ENCODE measurements around the gene ZNF774.
A peak's percentile ranks its signal among the peaks of the same experiment; 100 is the strongest.

The ZNF774 gene

DNA sequence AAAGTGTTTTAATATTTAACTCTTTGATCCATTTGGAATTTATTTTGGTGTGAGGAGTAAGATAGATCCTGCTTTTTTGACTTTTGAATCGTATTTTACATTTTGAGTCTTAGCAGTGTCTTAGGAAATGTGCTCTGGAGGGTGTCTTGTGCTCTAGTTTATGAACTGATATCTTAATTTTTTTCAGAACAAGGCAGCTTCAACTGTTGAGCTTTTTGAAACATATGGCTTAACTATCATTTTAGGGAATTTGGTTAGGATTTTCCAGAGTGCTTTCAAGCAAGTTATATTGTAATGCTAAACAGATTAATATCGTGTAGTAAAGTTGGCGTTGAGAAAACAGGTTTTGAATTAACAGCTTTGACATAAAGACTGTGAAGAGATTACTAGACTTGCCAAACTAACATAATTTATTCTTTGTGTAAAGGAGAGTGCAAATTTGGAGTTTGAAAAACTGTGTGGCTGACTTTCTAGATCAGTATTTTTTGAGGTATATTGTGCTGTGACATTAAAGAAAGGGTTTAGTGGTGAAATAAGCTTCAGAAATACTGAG lies 53.0 kb downstream of the ZNF774 start:
- no peaks in the 10 kb centered on the region for H3K9me3 ChIP-seq (ENCODE audit: control insufficient read depth, insufficient read depth, low read depth, low read length)
- no peaks in the 10 kb centered on the region for H3K36me3 ChIP-seq (ENCODE audit: control insufficient read depth in 2 of 2, insufficient read depth in 1 of 2, low read length in 2 of 2)
- TF ChIP-seq ZNF214 (tag by site-specific recombination; IDR thresholded peaks at IDR 0.05; ENCODE audit: borderline replicate concordance) (no peak), ZNF670 (tag by site-specific recombination; IDR thresholded peaks at IDR 0.05; ENCODE audit: low read depth) (no peak), ZNF792 (tag by site-specific recombination; IDR thresholded peaks at IDR 0.05) (no peak), ZNF10 (tag by site-specific recombination; IDR thresholded peaks at IDR 0.05) (peak; percentile 55; the same call in 1 of the 2 replicates)
- TF ChIP-seq, protein P1, sequence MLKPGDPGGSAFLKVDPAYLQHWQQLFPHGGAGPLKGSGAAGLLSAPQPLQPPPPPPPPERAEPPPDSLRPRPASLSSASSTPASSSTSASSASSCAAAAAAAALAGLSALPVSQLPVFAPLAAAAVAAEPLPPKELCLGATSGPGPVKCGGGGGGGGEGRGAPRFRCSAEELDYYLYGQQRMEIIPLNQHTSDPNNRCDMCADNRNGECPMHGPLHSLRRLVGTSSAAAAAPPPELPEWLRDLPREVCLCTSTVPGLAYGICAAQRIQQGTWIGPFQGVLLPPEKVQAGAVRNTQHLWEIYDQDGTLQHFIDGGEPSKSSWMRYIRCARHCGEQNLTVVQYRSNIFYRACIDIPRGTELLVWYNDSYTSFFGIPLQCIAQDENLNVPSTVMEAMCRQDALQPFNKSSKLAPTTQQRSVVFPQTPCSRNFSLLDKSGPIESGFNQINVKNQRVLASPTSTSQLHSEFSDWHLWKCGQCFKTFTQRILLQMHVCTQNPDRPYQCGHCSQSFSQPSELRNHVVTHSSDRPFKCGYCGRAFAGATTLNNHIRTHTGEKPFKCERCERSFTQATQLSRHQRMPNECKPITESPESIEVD (tag by site-specific recombination; IDR thresholded peaks at IDR 0.05) = peak; percentile 71
- no peak overlapping the region for H3K4me3 ChIP-seq (ENCODE audit: low read depth, low read length)
- peaks cover 42% of the 10 kb centered on the region for H3K4me1 ChIP-seq (ENCODE audit: control insufficient read depth, insufficient read depth, low read length)
- H3K27ac ChIP-seq (ENCODE audit: extremely low read depth, low read depth, low read length) = no peak overlapping the region
- POLR2A ChIA-PET = interaction anchor here (0.6 kb wide), 1 partner anchor 1312 kb away, joined by 3 read pairs; no protein-coding TSS in a partner anchor
- CTCF ChIA-PET = interaction anchor here (0.8 to 1.4 kb wide), 2 partner anchors 28 to 77 kb away, joined by 3 to 6 read pairs; no protein-coding TSS in a partner anchor

DNA sequence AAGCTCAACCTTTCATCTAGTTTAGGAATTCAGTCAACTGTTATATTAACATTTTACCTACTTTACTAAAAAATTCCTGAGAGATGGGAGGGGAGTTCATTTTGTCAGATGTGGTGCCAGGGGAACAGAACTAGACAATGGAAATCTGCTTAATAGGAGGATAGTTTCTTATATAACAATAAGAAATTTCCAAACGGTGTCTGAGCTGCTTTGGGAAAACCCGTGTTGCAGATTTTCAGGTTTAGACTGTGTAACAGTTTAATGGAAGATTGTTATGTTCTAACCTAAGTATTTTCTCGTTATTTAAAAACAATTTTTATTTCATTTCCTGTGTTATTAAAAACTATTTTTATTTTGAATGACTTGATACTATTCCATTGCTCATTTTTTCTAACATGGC lies 55.3 kb downstream of the ZNF774 start:
- Histone ChIP-seq H3K27ac (ENCODE audit: extremely low read depth, low read depth, low read length) (no peak overlapping the region), H3K36me3 (ENCODE audit: control insufficient read depth in 2 of 2, insufficient read depth in 1 of 2, low read length in 2 of 2) (no peaks in the 10 kb centered on the region)
- POLR2A ChIA-PET = interaction anchor here (2.2 kb wide), 1 partner anchor 20 kb away, joined by 9 read pairs; the partner anchor contains the start of gene IQGAP1
- TF ChIP-seq, protein P2, sequence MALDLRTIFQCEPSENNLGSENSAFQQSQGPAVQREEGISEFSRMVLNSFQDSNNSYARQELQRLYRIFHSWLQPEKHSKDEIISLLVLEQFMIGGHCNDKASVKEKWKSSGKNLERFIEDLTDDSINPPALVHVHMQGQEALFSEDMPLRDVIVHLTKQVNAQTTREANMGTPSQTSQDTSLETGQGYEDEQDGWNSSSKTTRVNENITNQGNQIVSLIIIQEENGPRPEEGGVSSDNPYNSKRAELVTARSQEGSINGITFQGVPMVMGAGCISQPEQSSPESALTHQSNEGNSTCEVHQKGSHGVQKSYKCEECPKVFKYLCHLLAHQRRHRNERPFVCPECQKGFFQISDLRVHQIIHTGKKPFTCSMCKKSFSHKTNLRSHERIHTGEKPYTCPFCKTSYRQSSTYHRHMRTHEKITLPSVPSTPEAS (tag by site-specific recombination; IDR thresholded peaks at IDR 0.05) = no peak
- no peak for TF ChIP-seq ZNF837 (tag by site-specific recombination; IDR thresholded peaks at IDR 0.05)
- TF ChIP-seq, protein P3, sequence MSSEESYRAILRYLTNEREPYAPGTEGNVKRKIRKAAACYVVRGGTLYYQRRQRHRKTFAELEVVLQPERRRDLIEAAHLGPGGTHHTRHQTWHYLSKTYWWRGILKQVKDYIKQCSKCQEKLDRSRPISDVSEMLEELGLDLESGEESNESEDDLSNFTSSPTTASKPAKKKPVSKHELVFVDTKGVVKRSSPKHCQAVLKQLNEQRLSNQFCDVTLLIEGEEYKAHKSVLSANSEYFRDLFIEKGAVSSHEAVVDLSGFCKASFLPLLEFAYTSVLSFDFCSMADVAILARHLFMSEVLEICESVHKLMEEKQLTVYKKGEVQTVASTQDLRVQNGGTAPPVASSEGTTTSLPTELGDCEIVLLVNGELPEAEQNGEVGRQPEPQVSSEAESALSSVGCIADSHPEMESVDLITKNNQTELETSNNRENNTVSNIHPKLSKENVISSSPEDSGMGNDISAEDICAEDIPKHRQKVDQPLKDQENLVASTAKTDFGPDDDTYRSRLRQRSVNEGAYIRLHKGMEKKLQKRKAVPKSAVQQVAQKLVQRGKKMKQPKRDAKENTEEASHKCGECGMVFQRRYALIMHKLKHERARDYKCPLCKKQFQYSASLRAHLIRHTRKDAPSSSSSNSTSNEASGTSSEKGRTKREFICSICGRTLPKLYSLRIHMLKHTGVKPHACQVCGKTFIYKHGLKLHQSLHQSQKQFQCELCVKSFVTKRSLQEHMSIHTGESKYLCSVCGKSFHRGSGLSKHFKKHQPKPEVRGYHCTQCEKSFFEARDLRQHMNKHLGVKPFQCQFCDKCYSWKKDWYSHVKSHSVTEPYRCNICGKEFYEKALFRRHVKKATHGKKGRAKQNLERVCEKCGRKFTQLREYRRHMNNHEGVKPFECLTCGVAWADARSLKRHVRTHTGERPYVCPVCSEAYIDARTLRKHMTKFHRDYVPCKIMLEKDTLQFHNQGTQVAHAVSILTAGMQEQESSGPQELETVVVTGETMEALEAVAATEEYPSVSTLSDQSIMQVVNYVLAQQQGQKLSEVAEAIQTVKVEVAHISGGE (tag by site-specific recombination; conservative IDR thresholded peaks at IDR 0.05; ENCODE audit: low read depth) = no peak
- TF ChIP-seq, protein P4, sequence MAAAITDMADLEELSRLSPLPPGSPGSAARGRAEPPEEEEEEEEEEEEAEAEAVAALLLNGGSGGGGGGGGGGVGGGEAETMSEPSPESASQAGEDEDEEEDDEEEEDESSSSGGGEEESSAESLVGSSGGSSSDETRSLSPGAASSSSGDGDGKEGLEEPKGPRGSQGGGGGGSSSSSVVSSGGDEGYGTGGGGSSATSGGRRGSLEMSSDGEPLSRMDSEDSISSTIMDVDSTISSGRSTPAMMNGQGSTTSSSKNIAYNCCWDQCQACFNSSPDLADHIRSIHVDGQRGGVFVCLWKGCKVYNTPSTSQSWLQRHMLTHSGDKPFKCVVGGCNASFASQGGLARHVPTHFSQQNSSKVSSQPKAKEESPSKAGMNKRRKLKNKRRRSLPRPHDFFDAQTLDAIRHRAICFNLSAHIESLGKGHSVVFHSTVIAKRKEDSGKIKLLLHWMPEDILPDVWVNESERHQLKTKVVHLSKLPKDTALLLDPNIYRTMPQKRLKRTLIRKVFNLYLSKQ (tag by site-specific recombination; IDR thresholded peaks at IDR 0.05; ENCODE audit: borderline replicate concordance) = no peak
- no peak for TF ChIP-seq ZNF621 (tag by site-specific recombination; IDR thresholded peaks at IDR 0.05)
- TF ChIP-seq, protein P5, sequence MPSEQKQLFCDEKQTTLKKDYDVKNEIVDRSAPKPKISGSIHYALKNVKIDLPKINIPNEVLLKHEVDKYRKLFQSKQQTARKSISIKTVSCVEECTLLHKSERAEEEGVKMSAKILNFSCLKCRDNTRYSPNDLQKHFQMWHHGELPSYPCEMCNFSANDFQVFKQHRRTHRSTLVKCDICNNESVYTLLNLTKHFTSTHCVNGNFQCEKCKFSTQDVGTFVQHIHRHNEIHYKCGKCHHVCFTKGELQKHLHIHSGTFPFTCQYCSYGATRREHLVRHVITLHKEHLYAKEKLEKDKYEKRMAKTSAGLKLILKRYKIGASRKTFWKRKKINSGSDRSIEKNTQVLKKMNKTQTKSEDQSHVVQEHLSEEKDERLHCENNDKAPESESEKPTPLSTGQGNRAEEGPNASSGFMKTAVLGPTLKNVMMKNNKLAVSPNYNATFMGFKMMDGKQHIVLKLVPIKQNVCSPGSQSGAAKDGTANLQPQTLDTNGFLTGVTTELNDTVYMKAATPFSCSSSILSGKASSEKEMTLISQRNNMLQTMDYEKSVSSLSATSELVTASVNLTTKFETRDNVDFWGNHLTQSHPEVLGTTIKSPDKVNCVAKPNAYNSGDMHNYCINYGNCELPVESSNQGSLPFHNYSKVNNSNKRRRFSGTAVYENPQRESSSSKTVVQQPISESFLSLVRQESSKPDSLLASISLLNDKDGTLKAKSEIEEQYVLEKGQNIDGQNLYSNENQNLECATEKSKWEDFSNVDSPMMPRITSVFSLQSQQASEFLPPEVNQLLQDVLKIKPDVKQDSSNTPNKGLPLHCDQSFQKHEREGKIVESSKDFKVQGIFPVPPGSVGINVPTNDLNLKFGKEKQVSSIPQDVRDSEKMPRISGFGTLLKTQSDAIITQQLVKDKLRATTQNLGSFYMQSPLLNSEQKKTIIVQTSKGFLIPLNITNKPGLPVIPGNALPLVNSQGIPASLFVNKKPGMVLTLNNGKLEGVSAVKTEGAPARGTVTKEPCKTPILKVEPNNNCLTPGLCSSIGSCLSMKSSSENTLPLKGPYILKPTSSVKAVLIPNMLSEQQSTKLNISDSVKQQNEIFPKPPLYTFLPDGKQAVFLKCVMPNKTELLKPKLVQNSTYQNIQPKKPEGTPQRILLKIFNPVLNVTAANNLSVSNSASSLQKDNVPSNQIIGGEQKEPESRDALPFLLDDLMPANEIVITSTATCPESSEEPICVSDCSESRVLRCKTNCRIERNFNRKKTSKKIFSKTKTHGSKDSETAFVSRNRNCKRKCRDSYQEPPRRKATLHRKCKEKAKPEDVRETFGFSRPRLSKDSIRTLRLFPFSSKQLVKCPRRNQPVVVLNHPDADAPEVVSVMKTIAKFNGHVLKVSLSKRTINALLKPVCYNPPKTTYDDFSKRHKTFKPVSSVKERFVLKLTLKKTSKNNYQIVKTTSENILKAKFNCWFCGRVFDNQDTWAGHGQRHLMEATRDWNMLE (tag by site-specific recombination; conservative IDR thresholded peaks at IDR 0.05; ENCODE audit: low read depth) = no peak
- TF ChIP-seq TRIM28 (IDR thresholded peaks at IDR 0.05; ENCODE audit: borderline replicate concordance, low read length) = no peak
- TF ChIP-seq, protein P6, sequence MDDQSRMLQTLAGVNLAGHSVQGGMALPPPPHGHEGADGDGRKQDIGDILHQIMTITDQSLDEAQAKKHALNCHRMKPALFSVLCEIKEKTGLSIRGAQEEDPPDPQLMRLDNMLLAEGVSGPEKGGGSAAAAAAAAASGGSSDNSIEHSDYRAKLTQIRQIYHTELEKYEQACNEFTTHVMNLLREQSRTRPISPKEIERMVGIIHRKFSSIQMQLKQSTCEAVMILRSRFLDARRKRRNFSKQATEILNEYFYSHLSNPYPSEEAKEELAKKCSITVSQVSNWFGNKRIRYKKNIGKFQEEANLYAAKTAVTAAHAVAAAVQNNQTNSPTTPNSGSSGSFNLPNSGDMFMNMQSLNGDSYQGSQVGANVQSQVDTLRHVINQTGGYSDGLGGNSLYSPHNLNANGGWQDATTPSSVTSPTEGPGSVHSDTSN (CRISPR knock-in tag; IDR thresholded peaks at IDR 0.05) = no peak
- TF ChIP-seq ZNF248 (tag by site-specific recombination; IDR thresholded peaks at IDR 0.05) = no peak
- TF ChIP-seq, protein P7, sequence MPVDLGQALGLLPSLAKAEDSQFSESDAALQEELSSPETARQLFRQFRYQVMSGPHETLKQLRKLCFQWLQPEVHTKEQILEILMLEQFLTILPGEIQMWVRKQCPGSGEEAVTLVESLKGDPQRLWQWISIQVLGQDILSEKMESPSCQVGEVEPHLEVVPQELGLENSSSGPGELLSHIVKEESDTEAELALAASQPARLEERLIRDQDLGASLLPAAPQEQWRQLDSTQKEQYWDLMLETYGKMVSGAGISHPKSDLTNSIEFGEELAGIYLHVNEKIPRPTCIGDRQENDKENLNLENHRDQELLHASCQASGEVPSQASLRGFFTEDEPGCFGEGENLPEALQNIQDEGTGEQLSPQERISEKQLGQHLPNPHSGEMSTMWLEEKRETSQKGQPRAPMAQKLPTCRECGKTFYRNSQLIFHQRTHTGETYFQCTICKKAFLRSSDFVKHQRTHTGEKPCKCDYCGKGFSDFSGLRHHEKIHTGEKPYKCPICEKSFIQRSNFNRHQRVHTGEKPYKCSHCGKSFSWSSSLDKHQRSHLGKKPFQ (tag by site-specific recombination; IDR thresholded peaks at IDR 0.05) = no peak

More for the DNA sequence above, 55.3 kb downstream of the ZNF774 start:
- Histone ChIP-seq H3K4me3 (ENCODE audit: low read depth, low read length) (no peak overlapping the region), H3K4me1 (ENCODE audit: control insufficient read depth, insufficient read depth, low read length) (peaks cover 24% of the 10 kb centered on the region), H3K9me3 (ENCODE audit: control insufficient read depth, insufficient read depth, low read depth, low read length) (no peaks in the 10 kb centered on the region)
- CTCF ChIA-PET = interaction anchor here (0.6 to 1.2 kb wide), 4 partner anchors 35 to 524 kb away, joined by 3 to 5 read pairs (median 3); no protein-coding TSS in a partner anchor
